HEK293 (cell line): ENCODE measurements around the gene C2CD2.
A peak's percentile ranks its signal among the peaks of the same experiment; 100 is the strongest.

Experiments
- CTCF ChIA-PET: fragments of 350-600 bp; formaldehyde crosslinking; extraction: SDS; loops from one replicate; lab custom pipeline; 2021; ENCODE audit warnings: antibody characterized with exemption; lab: Yijun Ruan, JAX
- POLR2A ChIA-PET: fragments of 300-600 bp; formaldehyde crosslinking; extraction: SDS; loops from one replicate; lab custom pipeline; 2020; ENCODE audit warnings: antibody characterized with exemption, inconsistent platforms; lab: Yijun Ruan, JAX
- H3K27ac ChIP-seq: fragments of 200-500 bp; sonication (Bioruptor generic); 2 replicates; pipeline ENCODE4 v1.5.1; 2014; ENCODE audit warnings: low read depth, low read length, control low read depth, inconsistent platforms; ENCODE audit errors: extremely low read depth
- H3K36me3 ChIP-seq, 2 experiments: fragments of 200-500 bp in 1 of 2; sonication (Bioruptor generic) in 1 of 2; 1 replicate in 1 of 2; 2 replicates in 1 of 2; pipeline ENCODE4 v1.5.1; 2014 to 2017; ENCODE audit warnings: inconsistent platforms in 2 of 2, low read length in 2 of 2; ENCODE audit not compliant: control insufficient read depth in 2 of 2, insufficient read depth in 1 of 2
- H3K4me1 ChIP-seq: fragments of 200-500 bp; sonication (Bioruptor generic); 2 replicates; pipeline ENCODE4 v1.5.1; 2014; ENCODE audit warnings: mild to moderate bottlenecking, low read length, inconsistent platforms; ENCODE audit not compliant: control insufficient read depth, insufficient read depth
- H3K4me3 ChIP-seq: 2 replicates; pipeline ENCODE4 v1.5.1; 2011; ENCODE audit warnings: low read depth, mild to moderate bottlenecking, control low read depth, low read length, moderate library complexity
- H3K9me3 ChIP-seq: fragments of 200-500 bp; sonication (Bioruptor generic); 2 replicates; pipeline ENCODE4 v1.5.1; 2014; ENCODE audit warnings: low read depth, low read length, inconsistent platforms; ENCODE audit not compliant: control insufficient read depth, insufficient read depth
- BCL11A ChIP-seq: fragments of 450-650 bp; formaldehyde crosslinking; IDR thresholded peaks from 2 replicates; pipeline ENCODE4 v1.5.1; 2016; ENCODE audit warnings: low read depth, missing biosample characterization, missing genetic modification characterization
- BCL6B ChIP-seq: fragments of 450-650 bp; formaldehyde crosslinking; IDR thresholded peaks from 2 replicates; pipeline ENCODE4 v1.5.1; 2017; ENCODE audit warnings: missing biosample characterization, missing genetic modification characterization
- KLF10 ChIP-seq: fragments of 450-650 bp; IDR thresholded peaks from 2 replicates; pipeline ENCODE4 v1.5.1; 2018; ENCODE audit warnings: missing biosample characterization, mild to moderate bottlenecking, missing genetic modification characterization
- SETDB1 ChIP-seq: IDR thresholded peaks from one replicate; pipeline ENCODE4 v1.6.1; 2017; ENCODE audit warnings: mild to moderate bottlenecking, low read length, moderate library complexity, mixed read lengths; ENCODE audit not compliant: insufficient read length
- TSHZ1 ChIP-seq: fragments of 450-650 bp; formaldehyde crosslinking; IDR thresholded peaks from 2 replicates; pipeline ENCODE4 v1.5.1; 2016; ENCODE audit warnings: missing biosample characterization, missing genetic modification characterization, borderline replicate concordance
- ZBTB1 ChIP-seq: fragments of 450-650 bp; formaldehyde crosslinking; IDR thresholded peaks from 2 replicates; pipeline ENCODE4 v1.5.1; 2016; ENCODE audit warnings: missing biosample characterization, missing genetic modification characterization
- ZBTB8A ChIP-seq: fragments of 450-650 bp; formaldehyde crosslinking; IDR thresholded peaks from 2 replicates; pipeline ENCODE4 v1.5.1; 2016; ENCODE audit warnings: missing biosample characterization, missing genetic modification characterization
- ZNF138 ChIP-seq: fragments of 450-650 bp; formaldehyde crosslinking; IDR thresholded peaks from 2 replicates; pipeline ENCODE4 v1.5.1; 2016; ENCODE audit warnings: missing biosample characterization, missing genetic modification characterization, borderline replicate concordance
- ZNF175 ChIP-seq: fragments of 450-650 bp; formaldehyde crosslinking; IDR thresholded peaks from 2 replicates; pipeline ENCODE4 v1.5.1; 2016; ENCODE audit warnings: missing biosample characterization, missing genetic modification characterization
- ZNF280D ChIP-seq: fragments of 450-650 bp; formaldehyde crosslinking; IDR thresholded peaks from 2 replicates; pipeline ENCODE4 v1.5.1; 2016; ENCODE audit warnings: missing biosample characterization, missing genetic modification characterization
- ZNF510 ChIP-seq: fragments of 450-650 bp; formaldehyde crosslinking; IDR thresholded peaks from 2 replicates; pipeline ENCODE4 v1.5.1; 2018; ENCODE audit warnings: mild to moderate bottlenecking, missing genetic modification characterization, missing biosample characterization; ENCODE audit not compliant: insufficient replicate concordance
- ZNF518A ChIP-seq: fragments of 450-650 bp; formaldehyde crosslinking; conservative IDR thresholded peaks from 2 replicates; pipeline ENCODE4 v1.5.1; 2016; ENCODE audit warnings: low read depth, missing biosample characterization, missing genetic modification characterization
- ZNF600 ChIP-seq: fragments of 450-650 bp; formaldehyde crosslinking; IDR thresholded peaks from 2 replicates; pipeline ENCODE4 v1.5.1; 2016; ENCODE audit warnings: missing biosample characterization, missing genetic modification characterization
- ZNF701 ChIP-seq: fragments of 450-650 bp; formaldehyde crosslinking; IDR thresholded peaks from 2 replicates; pipeline ENCODE4 v1.5.1; 2016; ENCODE audit warnings: missing biosample characterization, missing genetic modification characterization

Gene C2CD2

GRCh38 chr21:41983229-41983628 is 29.4 kb upstream of the C2CD2 start:
- no peak overlapping the region for H3K4me3 ChIP-seq
- no peak overlapping the region for H3K27ac ChIP-seq
- no peaks in the 10 kb centered on the region for H3K4me1 ChIP-seq
- ChIA-PET CTCF (interaction anchor here (0.7 kb wide), 2 partner anchors 121 to 373 kb away, joined by 3 to 4 read pairs; no protein-coding TSS in a partner anchor), POLR2A (no interaction called here)
- H3K36me3 ChIP-seq, result no peaks in the 10 kb centered on the region
- TF ChIP-seq SETDB1 (peak; percentile 61), ZNF280D (tag by site-specific recombination) (no peak), KLF10 (tag by site-specific recombination) (no peak), ZBTB1 (no peak), ZNF175 (tag by site-specific recombination) (no peak)
- no peaks in the 10 kb centered on the region for H3K9me3 ChIP-seq

- Histone ChIP-seq H3K27ac (no peak overlapping the region), H3K9me3 (no peaks in the 10 kb centered on the region), H3K36me3 (no peaks in the 10 kb centered on the region), H3K4me1 (no peaks in the 10 kb centered on the region)
- ChIA-PET CTCF (interaction anchor here (0.9 to 1.8 kb wide), 2 partner anchors 54 to 137 kb away, joined by 5 to 8 read pairs; no protein-coding TSS in a partner anchor), POLR2A (no interaction called here)
- TF ChIP-seq ZNF138, result no peak
- TF ChIP-seq ZBTB8A, result no peak
- no peak for TF ChIP-seq ZNF600 (tag by site-specific recombination)
- TF ChIP-seq BCL6B (tag by site-specific recombination), result no peak
- no peak for TF ChIP-seq TSHZ1 (tag by site-specific recombination)
- TF ChIP-seq ZNF510 (tag by site-specific recombination), result no peak
- no peak for TF ChIP-seq BCL11A (tag by site-specific recombination)
- TF ChIP-seq ZNF518A (tag by site-specific recombination), result no peak
- TF ChIP-seq ZNF701, result no peak
- TF ChIP-seq, all 188 proteins: peak for 0
- H3K4me3 ChIP-seq, result no peak overlapping the region
Observed at GRCh38 chr21:41980561-41980960, 26.7 kb upstream of the C2CD2 start.
